HEK293 (cell line): ENCODE results near the gene VTI1B.

ENCODE experiments used
- CTCF ChIA-PET: fragments of 350-600 bp; formaldehyde crosslinking; extraction: SDS; loops from one replicate; lab custom pipeline; 2021; ENCODE audit warnings: antibody characterized with exemption; lab: Yijun Ruan, JAX
- POLR2A ChIA-PET: fragments of 300-600 bp; formaldehyde crosslinking; extraction: SDS; loops from one replicate; lab custom pipeline; 2020; ENCODE audit warnings: antibody characterized with exemption, inconsistent platforms; lab: Yijun Ruan, JAX
- H3K27ac ChIP-seq: fragments of 200-500 bp; sonication (Bioruptor generic); 2 replicates; pipeline ENCODE4 v1.5.1; 2014; ENCODE audit warnings: low read depth, low read length, control low read depth, inconsistent platforms; ENCODE audit errors: extremely low read depth
- H3K36me3 ChIP-seq, 2 experiments: fragments of 200-500 bp in 1 of 2; sonication (Bioruptor generic) in 1 of 2; 1 replicate in 1 of 2; 2 replicates in 1 of 2; pipeline ENCODE4 v1.5.1; 2014 to 2017; ENCODE audit warnings: inconsistent platforms in 2 of 2, low read length in 2 of 2; ENCODE audit not compliant: control insufficient read depth in 2 of 2, insufficient read depth in 1 of 2
- H3K4me1 ChIP-seq: fragments of 200-500 bp; sonication (Bioruptor generic); 2 replicates; pipeline ENCODE4 v1.5.1; 2014; ENCODE audit warnings: mild to moderate bottlenecking, low read length, inconsistent platforms; ENCODE audit not compliant: control insufficient read depth, insufficient read depth
- H3K4me3 ChIP-seq: 2 replicates; pipeline ENCODE4 v1.5.1; 2011; ENCODE audit warnings: low read depth, mild to moderate bottlenecking, control low read depth, low read length, moderate library complexity
- H3K9me3 ChIP-seq: fragments of 200-500 bp; sonication (Bioruptor generic); 2 replicates; pipeline ENCODE4 v1.5.1; 2014; ENCODE audit warnings: low read depth, low read length, inconsistent platforms; ENCODE audit not compliant: control insufficient read depth, insufficient read depth
- ATF2 ChIP-seq: fragments of 450-650 bp; formaldehyde crosslinking; IDR thresholded peaks from 2 replicates; pipeline ENCODE4 v1.5.1; 2016; ENCODE audit warnings: missing biosample characterization, missing genetic modification characterization, low read depth
- GLI4 ChIP-seq: fragments of 450-650 bp; formaldehyde crosslinking; IDR thresholded peaks from 2 replicates; pipeline ENCODE4 v1.5.1; 2016; ENCODE audit warnings: missing biosample characterization, missing genetic modification characterization
- SALL2 ChIP-seq: fragments of 450-650 bp; formaldehyde crosslinking; IDR thresholded peaks from 2 replicates; pipeline ENCODE4 v1.5.0; 2017; ENCODE audit warnings: missing biosample characterization, mild to moderate bottlenecking, missing genetic modification characterization, borderline replicate concordance
- SCRT2 ChIP-seq: fragments of 450-650 bp; formaldehyde crosslinking; IDR thresholded peaks from 2 replicates; pipeline ENCODE4 v1.5.1; 2016; ENCODE audit warnings: missing biosample characterization, missing genetic modification characterization
- SETDB1 ChIP-seq: IDR thresholded peaks from one replicate; pipeline ENCODE4 v1.6.1; 2017; ENCODE audit warnings: mild to moderate bottlenecking, low read length, moderate library complexity, mixed read lengths; ENCODE audit not compliant: insufficient read length
- TCF7L2 ChIP-seq: IDR thresholded peaks from 2 replicates; pipeline ENCODE4 v1.6.1; 2011; ENCODE audit warnings: low read depth, mild to moderate bottlenecking, inconsistent platforms, low read length, moderate library complexity, borderline replicate concordance
- ZBTB49 ChIP-seq: fragments of 450-650 bp; formaldehyde crosslinking; IDR thresholded peaks from 2 replicates; pipeline ENCODE4 v1.5.1; 2016; ENCODE audit warnings: missing biosample characterization, missing genetic modification characterization, low read depth
- ZBTB6 ChIP-seq: fragments of 450-650 bp; formaldehyde crosslinking; IDR thresholded peaks from 2 replicates; pipeline ENCODE4 v1.5.1; 2017; ENCODE audit warnings: missing biosample characterization, missing genetic modification characterization
- ZNF112 ChIP-seq: fragments of 450-650 bp; formaldehyde crosslinking; IDR thresholded peaks from 2 replicates; pipeline ENCODE4 v1.5.0; 2017; ENCODE audit warnings: missing biosample characterization, missing genetic modification characterization
- ZNF292 ChIP-seq: fragments of 450-650 bp; formaldehyde crosslinking; IDR thresholded peaks from 2 replicates; pipeline ENCODE4 v1.5.1; 2016; ENCODE audit warnings: low read depth, missing biosample characterization, missing genetic modification characterization, borderline replicate concordance
- ZNF610 ChIP-seq: fragments of 450-650 bp; formaldehyde crosslinking; IDR thresholded peaks from 2 replicates; pipeline ENCODE4 v1.5.1; 2016; ENCODE audit warnings: missing biosample characterization, missing genetic modification characterization, borderline replicate concordance
- ZNF639 ChIP-seq: fragments of 450-650 bp; formaldehyde crosslinking; IDR thresholded peaks from 2 replicates; pipeline ENCODE4 v1.5.1; 2016; ENCODE audit warnings: missing biosample characterization, missing genetic modification characterization
- ZNF654 ChIP-seq: fragments of 450-650 bp; formaldehyde crosslinking; IDR thresholded peaks from 2 replicates; pipeline ENCODE4 v1.5.1; 2016; ENCODE audit warnings: low read depth, missing biosample characterization, missing genetic modification characterization
- ZNF658 ChIP-seq: fragments of 450-650 bp; formaldehyde crosslinking; IDR thresholded peaks from 2 replicates; pipeline ENCODE4; 2016; ENCODE audit warnings: missing biosample characterization, missing genetic modification characterization
- ZNF701 ChIP-seq: fragments of 450-650 bp; formaldehyde crosslinking; IDR thresholded peaks from 2 replicates; pipeline ENCODE4 v1.5.1; 2016; ENCODE audit warnings: missing biosample characterization, missing genetic modification characterization
- ZNF837 ChIP-seq: fragments of 450-650 bp; formaldehyde crosslinking; IDR thresholded peaks from 2 replicates; pipeline ENCODE4 v1.5.1; 2016; ENCODE audit warnings: missing biosample characterization, missing genetic modification characterization

The VTI1B gene

GRCh38 chr14:67643713-67644112 lies 30.7 kb downstream of the VTI1B start:
- no peak for TF ChIP-seq ZNF654 (tag by site-specific recombination)
- no peak for TF ChIP-seq ZNF837 (tag by site-specific recombination)
- TF ChIP-seq ZNF610 (tag by site-specific recombination) = no peak
- no peaks in the 10 kb centered on the region for H3K9me3 ChIP-seq
- H3K4me3 ChIP-seq = no peak overlapping the region
- H3K36me3 ChIP-seq = peaks cover 6 to 40% of the 10 kb centered on the region in 2 experiments; a peak in 2 of 3 replicates
- H3K27ac ChIP-seq = no peak overlapping the region
- POLR2A ChIA-PET = interaction anchor here (0.8 kb wide), 1 partner anchor 23 kb away, joined by 3 read pairs; the partner anchor contains the start of gene ARG2
- peaks cover 2% of the 10 kb centered on the region; the same call in 1 of the 2 replicates for H3K4me1 ChIP-seq
- CTCF ChIA-PET = interaction anchor here (0.6 to 1.4 kb wide), 3 partner anchors 15 to 60 kb away, joined by 3 to 6 read pairs (median 3); no protein-coding TSS in a partner anchor

- ChIA-PET POLR2A (no interaction called here), CTCF (no interaction called here)
- Histone ChIP-seq H3K9me3 (no peaks in the 10 kb centered on the region), H3K36me3 (peaks cover 0 to 26% of the 10 kb centered on the region in 2 experiments; a peak in 1 of 3 replicates), H3K4me1 (peaks cover 2% of the 10 kb centered on the region; the same call in 1 of the 2 replicates), H3K4me3 (no peak overlapping the region), H3K27ac (no peak overlapping the region)
- TF ChIP-seq ZBTB49 (no peak), ZNF639 (tag by site-specific recombination) (no peak), SCRT2 (tag by site-specific recombination) (no peak), ZNF701 (tag by site-specific recombination) (no peak), TCF7L2 (no peak), ZNF658 (tag by site-specific recombination) (no peak), ZNF292 (tag by site-specific recombination) (no peak), ATF2 (tag by site-specific recombination) (no peak), SETDB1 (no peak), GLI4 (no peak), ZBTB6 (tag by site-specific recombination) (no peak), SALL2 (tag by site-specific recombination) (no peak), ZNF112 (tag by site-specific recombination) (no peak)
Observed at GRCh38 chr14:67641902-67642749, 32.3 kb downstream of the VTI1B start.
